NCI-H345 treated with DMSO at 0.1 percent for 48 hours (cell line): ENCODE results near the gene NEFH.
A peak's percentile ranks its signal among the peaks of the same experiment; 100 is the strongest.
"Not testable (repeated sequence)": the region's sequence is repeated elsewhere in the genome, so short reads cannot be mapped to it uniquely, and the experiment has no call there.

Experiments used
- DNase-seq: peaks from one replicate; lab custom pipeline; 2025; ENCODE audit not compliant: unreplicated experiment; lab: John Stamatoyannopoulos, UW

NEFH gene

GRCh38 chr22:29463629-29464028 lies 16.4 kb upstream of the NEFH start:
- DNase-seq, result no peak

- no peak for DNase-seq
These were observed 15.4 kb upstream of the NEFH start for GRCh38 chr22:29464581-29464980.

GRCh38 chr22:29469755-29470154 lies 10.3 kb upstream of the NEFH start:
- no peak for DNase-seq

- DNase-seq, result peak; percentile 23
These were observed 9.7 kb upstream of the NEFH start for GRCh38 chr22:29470159-29470855.

GRCh38 chr22:29473001-29473400 lies 7.0 kb upstream of the NEFH start:
- no peak for DNase-seq

GRCh38 chr22:29475550-29475949 lies 4.5 kb upstream of the NEFH start:
- no peak for DNase-seq

- no peak for DNase-seq
These were observed 3.9 kb upstream of the NEFH start for GRCh38 chr22:29476116-29476515.

GRCh38 chr22:29477723-29478318 lies 2.2 kb upstream of the NEFH start:
- no peak for DNase-seq

- no peak for DNase-seq
These were observed 1.4 kb upstream of the NEFH start for GRCh38 chr22:29478326-29479276.

GRCh38 chr22:29480262-29480511 lies 169 bp downstream of the NEFH start:
- DNase-seq, result no peak

- no peak for DNase-seq
These were observed 670 bp downstream of the NEFH start for GRCh38 chr22:29480512-29481264.

GRCh38 chr22:29481265-29482000 lies 1.4 kb downstream of the NEFH start:
- DNase-seq, result no peak

- DNase-seq, result no peak
These were observed 2.2 kb downstream of the NEFH start for GRCh38 chr22:29482253-29482652.

GRCh38 chr22:29482726-29483125 lies 2.7 kb downstream of the NEFH start:
- no peak for DNase-seq

- DNase-seq, result no peak
These were observed 3.2 kb downstream of the NEFH start for GRCh38 chr22:29483254-29483653.

GRCh38 chr22:29484642-29485041 lies 4.6 kb downstream of the NEFH start:
- DNase-seq, result no peak

GRCh38 chr22:29485448-29485847 lies 5.4 kb downstream of the NEFH start:
- no peak for DNase-seq

GRCh38 chr22:29487426-29487986 lies 7.5 kb downstream of the NEFH start:
- DNase-seq, result no peak

GRCh38 chr22:29489127-29489780 lies 9.2 kb downstream of the NEFH start:
- not testable (repeated sequence) for DNase-seq

- DNase-seq, result no peak
These were observed 11.0 kb downstream of the NEFH start for GRCh38 chr22:29491012-29491411.
